HG03039 (cell line): ENCODE data around the gene MRPS6.

Experiments
- ATAC-seq: cut with Tn5 transposase; IDR thresholded peaks from one replicate; pipeline ENCODE4 v1.9.1; 2021; ENCODE audit warnings: mild to moderate bottlenecking, moderate library complexity; ENCODE audit not compliant: unreplicated experiment

MRPS6 gene

DNA sequence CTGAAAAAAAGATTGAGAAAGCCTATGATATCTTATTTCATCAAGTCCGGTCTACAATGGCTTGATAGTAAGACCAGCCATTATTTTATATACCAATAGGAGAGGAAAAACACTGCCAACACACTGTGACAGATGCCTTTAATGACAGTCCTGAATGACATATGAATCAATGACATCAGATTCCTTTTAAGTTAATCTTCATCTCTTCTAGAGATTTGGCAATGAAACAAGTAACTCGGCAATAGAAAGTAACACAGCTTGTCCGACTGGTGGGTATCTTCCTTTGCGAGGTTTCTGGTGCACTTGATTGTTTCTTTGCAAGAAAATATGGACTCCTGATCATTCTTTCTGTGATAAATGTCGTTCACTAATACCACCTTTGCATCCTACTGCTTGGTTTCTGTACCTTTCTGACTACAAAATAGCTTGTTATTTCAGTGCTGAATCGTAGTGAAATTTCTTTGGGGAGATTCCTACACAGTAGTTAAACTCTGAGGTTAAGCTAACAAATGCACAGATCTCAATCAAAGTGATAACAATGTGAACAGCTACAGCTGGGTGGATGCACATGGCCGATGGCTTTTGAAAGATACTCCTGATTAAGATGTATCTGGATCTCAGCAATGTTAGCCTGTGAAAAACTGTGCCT lies 104.7 kb downstream of the MRPS6 start:
- ATAC-seq: no peak

- no peak for ATAC-seq
These were observed 106.0 kb downstream of the MRPS6 start for GRCh38 chr21:34179204-34179935.

DNA sequence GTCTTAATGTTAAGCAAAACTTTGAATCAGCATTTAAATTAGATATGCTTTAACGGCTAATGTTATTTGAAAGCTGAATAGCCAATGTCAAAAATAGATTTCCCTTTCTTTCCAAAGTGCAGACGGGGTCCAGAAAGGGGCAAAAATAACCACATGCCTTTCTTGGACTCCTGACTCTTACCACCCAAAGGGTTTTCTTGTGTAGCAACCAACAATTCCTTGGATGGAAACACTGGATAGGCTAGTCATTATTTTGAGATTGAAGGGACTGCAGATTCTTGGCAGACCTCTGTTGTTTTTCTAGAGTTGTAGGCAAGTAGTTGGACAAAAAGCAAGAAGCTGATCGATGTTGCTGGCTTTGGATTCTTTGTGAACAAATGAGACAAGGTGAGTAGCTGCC lies 107.0 kb downstream of the MRPS6 start:
- ATAC-seq: no peak

DNA sequence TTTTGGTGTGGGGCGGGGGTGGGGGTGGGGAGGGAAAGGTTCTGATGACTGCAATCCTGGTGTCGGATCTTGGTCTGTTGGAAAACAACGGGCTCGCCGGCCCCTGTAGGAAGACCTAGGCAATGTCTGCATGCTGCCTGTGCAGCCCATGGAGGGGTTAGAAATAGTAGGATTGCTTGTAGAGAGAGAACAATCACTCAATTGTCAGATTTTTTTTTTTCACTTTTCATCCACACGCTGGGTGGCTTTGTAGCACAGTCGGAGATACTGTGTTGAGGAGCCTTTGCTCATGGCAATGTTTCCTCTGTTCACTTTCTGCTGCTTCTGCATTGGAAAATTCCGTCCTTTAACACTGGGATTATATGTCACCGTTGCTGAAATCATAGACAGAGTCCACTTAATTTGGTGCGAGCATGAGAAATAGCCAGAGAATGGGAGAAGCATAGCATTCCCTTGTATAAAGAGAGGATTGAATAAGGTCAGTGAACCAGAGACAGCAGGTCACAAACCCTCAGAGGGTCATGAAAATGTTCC lies 107.5 kb downstream of the MRPS6 start:
- ATAC-seq: no peak

GRCh38 chr21:34181431-34182039 lies 108.2 kb downstream of the MRPS6 start:
- ATAC-seq: no peak

GRCh38 chr21:34182436-34182835 lies 109.1 kb downstream of the MRPS6 start:
- ATAC-seq: no peak

GRCh38 chr21:34183331-34183928 lies 110.1 kb downstream of the MRPS6 start:
- ATAC-seq: no peak

- ATAC-seq: no peak
These were observed 110.9 kb downstream of the MRPS6 start for GRCh38 chr21:34184232-34184631.

GRCh38 chr21:34185026-34185750 lies 111.8 kb downstream of the MRPS6 start:
- no peak for ATAC-seq

GRCh38 chr21:34186109-34186719 lies 112.8 kb downstream of the MRPS6 start:
- no peak for ATAC-seq

GRCh38 chr21:34187935-34188334 lies 114.6 kb downstream of the MRPS6 start:
- ATAC-seq: no peak

- no peak for ATAC-seq
These were observed 116.1 kb downstream of the MRPS6 start for GRCh38 chr21:34189506-34189905.

DNA sequence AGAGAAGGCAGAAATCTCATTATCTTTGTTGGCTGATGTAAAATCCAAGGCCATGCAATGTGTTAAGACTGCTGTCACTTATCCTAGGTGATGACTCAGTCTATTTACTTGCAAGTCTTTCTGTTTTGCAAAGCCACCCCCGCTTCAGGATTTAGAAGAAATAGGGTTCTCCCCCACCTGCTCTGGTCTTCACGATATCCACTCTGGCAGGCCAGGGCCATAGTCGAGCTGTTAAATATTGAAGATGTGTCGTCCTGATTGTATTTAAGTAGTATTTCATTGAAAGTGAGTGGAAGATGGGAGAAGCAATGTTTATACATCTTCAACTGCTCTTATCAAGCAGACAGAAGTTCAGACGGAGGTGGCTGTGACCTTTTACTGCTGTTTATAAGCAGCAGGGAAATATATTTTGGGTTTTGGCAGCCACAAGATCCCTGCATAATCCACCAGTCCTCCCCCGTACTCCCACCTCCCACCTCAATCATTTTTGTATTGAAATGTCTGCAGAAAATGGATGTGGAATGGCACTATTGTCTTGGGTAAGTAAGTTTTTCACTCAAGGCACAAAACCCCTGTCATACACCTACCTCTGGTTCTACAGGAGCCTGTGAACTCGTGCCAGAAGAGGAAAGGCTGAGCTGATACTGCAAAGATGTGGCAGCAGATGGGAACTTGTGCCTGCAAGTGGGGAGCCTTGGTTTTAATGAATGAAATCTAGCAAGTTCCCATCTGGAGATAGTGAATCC lies 117.4 kb downstream of the MRPS6 start:
- no peak for ATAC-seq

DNA sequence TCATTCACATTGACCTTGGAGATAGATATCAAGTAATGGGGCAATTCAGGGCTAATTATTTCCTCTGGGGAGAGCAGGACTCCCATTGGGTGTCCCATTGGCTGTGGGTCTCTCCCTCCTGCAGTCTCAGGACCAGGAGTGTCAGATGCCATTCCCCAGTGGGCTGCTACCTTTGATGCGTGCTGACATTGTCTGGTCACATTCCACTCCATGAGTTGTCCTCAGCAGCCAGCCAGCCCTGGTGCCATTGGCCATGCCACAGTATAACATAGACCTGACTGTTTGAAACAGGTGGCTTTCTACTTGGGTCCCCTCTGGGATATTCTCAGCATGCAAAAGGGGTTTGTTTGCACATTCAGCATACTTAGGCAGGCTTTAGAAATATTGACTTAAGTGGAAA lies 118.5 kb downstream of the MRPS6 start:
- no peak for ATAC-seq
